ENCODE results near the gene DHX29.

GRCh38 chr5:55211184-55211874 is 96.2 kb downstream of the DHX29 start:
- TF ChIP-seq GATA3 (IDR thresholded peaks at IDR 0.05; ENCODE audit: low read depth, low read length) (no peak), GATA2 (IDR thresholded peaks at IDR 0.05; ENCODE audit: low read depth, low read length) (no peak)

All from SH-SY5Y (cell line).